ENCODE results near the gene BANP. TPM values are rescaled to one million over a fixed set of nuclear protein-coding genes. Genes with fewer than 3 reads are reported as not detected.
"Not testable (repeated sequence)": the region's sequence is repeated elsewhere in the genome, so short reads cannot be mapped to it uniquely, and the experiment has no call there.

The BANP gene
- total RNA-seq, 1 donor = 15.5 TPM

- DNase-seq (ENCODE audit: low read depth) = no peak
These were observed 119.9 kb downstream of the BANP start for GRCh38 chr16:88070989-88071625.

GRCh38 chr16:88071908-88072307, 120.7 kb downstream of the BANP start:
- DNase-seq (ENCODE audit: low read depth) = no peak
- TF ChIP-seq CTCF (IDR thresholded peaks at IDR 0.05; ENCODE audit: insufficient read depth, low read length) = no peak
- no peak overlapping the region for H3K4me3 ChIP-seq (ENCODE audit: low read depth, low read length)

More at GRCh38 chr16:88070989-88071625, 119.9 kb downstream of the BANP start:
- no peak overlapping the region for H3K4me3 ChIP-seq (ENCODE audit: low read depth, low read length)
- TF ChIP-seq CTCF (IDR thresholded peaks at IDR 0.05; ENCODE audit: insufficient read depth, low read length) = no peak

GRCh38 chr16:88072571-88073001, 121.4 kb downstream of the BANP start:
- no peak overlapping the region for H3K4me3 ChIP-seq (ENCODE audit: low read depth, low read length)
- TF ChIP-seq CTCF (IDR thresholded peaks at IDR 0.05; ENCODE audit: insufficient read depth, low read length) = no peak
- no peak for DNase-seq (ENCODE audit: low read depth)

- no peak for TF ChIP-seq CTCF (IDR thresholded peaks at IDR 0.05; ENCODE audit: insufficient read depth, low read length)
- H3K4me3 ChIP-seq (ENCODE audit: low read depth, low read length) = no peak overlapping the region
- no peak for DNase-seq (ENCODE audit: low read depth)
These were observed 122.0 kb downstream of the BANP start for GRCh38 chr16:88073201-88073721.

- no peak for DNase-seq (ENCODE audit: low read depth)
- H3K4me3 ChIP-seq (ENCODE audit: low read depth, low read length) = no peak overlapping the region
- no peak for TF ChIP-seq CTCF (IDR thresholded peaks at IDR 0.05; ENCODE audit: insufficient read depth, low read length)
These were observed 122.8 kb downstream of the BANP start for GRCh38 chr16:88074041-88074440.

GRCh38 chr16:88076211-88076931, 125.1 kb downstream of the BANP start:
- TF ChIP-seq CTCF (IDR thresholded peaks at IDR 0.05; ENCODE audit: insufficient read depth, low read length) = no peak
- no peak overlapping the region for H3K4me3 ChIP-seq (ENCODE audit: low read depth, low read length)
- no peak for DNase-seq (ENCODE audit: low read depth)

- not testable (repeated sequence) for DNase-seq (ENCODE audit: low read depth); H3K4me3 ChIP-seq (ENCODE audit: low read depth, low read length)
These were observed 125.7 kb downstream of the BANP start for GRCh38 chr16:88076932-88077320.

All from fibroblast of the aortic adventitia (primary cell).